Stimulated activated CD4-positive, alpha-beta T cell treated with anti-CD3 and anti-CD28 coated beads, Interleukin-12 subunit alpha, Interleukin-12 subunit beta, amount 100 ng/mL, for 48 hours (primary cell): Measurements from ENCODE around the gene MRPL21.

Source experiments
- DNase-seq, 3 donors: peaks; one replicate each; pipeline ENCODE4 v3.0.0-alpha.2; 2020; ENCODE audit warnings: low read depth in 2 of 3, low spot score in 1 of 3

Gene MRPL21

DNA sequence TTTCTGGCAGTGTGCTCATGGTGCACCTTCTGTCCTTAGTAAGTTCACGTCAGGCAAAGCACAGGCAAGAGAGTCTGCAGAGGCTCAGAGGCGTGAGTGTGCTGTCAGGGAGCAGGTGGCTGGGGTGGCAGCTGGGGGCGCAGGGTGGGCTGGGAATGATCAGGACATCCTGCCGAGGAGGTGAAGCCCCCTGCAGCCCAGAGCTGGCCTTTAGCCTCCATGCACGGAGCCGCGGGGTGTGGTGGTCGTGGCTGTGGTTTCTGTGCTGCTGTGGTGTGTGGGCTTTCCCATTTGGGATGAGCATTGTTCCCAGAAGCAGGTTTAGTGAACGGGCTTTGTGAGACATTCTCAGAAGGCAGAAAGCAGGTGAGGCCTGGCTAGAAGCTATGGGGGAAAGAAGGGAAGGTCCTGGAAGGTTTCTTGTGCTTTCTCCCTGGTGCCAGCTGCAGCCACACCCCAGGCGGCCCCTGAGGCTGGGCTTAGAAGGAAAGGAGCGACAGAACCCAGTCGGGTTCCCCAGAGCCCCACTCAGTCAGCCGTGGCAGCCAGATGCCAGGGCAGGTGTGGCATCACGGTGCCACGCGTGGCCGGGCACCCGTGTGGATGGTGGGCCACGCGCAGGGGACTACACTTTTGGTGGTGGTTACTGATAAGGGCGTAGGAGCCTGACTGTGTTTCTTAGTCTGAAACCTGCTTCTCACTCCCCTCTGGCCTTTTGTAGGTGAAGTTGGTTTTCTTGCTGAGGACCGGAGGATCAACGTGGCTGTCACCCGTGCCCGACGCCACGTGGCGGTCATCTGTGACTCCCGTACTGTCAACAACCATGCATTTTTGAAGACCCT, 32.1 kb upstream of the MRPL21 start:
- no peak for DNase-seq

DNA sequence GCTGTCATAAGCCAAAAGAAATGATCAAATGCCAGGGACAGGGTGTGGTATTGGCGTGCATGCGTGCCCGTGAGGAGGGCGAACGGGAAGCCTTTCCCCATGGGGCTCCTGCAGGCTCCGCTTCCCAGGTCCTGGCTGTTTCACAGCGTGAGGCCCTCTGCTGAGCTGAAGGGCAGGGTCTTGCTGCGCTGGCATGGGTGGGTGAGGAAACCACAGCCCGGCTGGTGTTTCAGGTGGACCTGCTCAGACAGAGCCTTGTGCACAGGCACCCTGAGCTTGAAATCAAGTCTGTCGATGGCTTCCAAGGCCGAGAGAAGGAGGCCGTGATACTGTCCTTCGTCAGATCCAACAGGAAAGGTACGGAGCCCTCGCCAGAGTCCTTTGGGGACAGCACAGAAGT, 31.4 kb upstream of the MRPL21 start:
- DNase-seq: no peak

DNA sequence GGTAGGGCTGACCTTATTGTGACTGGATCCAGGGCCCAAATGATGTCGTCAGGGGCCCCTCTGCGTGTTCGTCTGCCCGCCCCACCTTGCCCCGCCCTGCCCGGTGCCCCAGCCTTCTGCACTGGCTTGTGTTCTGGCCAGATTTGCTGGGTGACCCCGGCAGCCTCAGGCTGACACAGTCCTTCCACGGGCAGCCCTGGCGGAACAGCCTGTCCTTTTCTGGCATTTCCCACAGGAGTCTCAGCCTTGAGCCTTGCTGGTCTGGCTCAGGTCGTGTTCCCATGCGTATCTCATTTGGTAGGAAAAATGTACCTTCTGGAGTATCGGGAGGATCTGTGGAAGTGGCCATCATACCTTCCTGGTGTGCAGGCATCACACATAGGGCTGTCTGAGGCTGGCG, 31.0 kb upstream of the MRPL21 start:
- no peak for DNase-seq

DNA sequence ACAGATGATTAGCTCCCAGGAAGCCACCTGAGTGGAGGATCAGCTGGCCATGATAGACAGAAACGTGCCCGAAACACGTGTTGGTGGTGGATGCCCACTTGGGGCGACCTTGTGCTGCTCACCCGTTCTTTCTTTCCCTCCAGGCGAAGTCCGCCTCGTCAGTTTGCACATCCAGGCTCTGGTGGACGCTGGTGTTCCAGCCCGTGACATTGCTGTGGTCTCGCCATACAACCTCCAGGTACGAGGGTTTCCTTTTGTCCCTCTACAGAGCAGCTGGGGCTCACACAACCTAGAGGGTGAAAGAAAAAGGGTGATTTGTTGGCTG, 30.7 kb upstream of the MRPL21 start:
- DNase-seq: no peak

DNA sequence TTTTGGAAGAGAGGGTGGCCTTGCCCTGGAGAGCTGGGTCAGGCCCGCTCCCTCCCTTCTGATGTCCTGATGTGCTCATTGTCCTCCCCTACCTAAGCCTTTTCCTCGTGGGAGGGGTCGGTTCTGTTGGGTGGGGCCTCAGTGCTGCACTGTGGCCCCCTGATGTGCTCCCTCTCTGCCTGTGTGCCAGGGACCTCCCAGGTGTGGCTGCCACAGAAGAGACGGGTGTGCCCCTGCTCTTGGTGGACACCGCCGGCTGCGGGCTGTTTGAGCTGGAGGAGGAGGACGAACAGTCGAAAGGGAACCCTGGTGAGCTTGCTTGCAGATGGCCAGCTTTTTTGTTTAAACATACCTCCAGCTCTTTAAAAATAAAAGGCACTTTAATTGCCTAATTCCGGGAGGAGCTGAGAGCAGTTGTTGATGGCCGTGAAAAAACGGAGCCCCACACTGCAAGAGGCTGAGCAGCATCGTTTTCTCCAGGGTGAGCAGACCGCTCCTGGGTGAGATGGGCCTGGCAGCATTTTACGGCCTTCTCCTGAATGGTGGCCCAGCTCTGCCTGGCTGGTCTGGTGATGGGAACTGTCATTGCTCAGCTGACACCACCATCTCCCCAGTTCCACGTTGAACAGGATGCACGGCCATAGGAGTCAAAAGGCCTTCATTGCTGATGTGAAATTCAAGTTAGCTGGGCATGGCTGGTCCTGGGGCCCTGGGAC, 30.1 kb upstream of the MRPL21 start:
- DNase-seq: no peak

DNA sequence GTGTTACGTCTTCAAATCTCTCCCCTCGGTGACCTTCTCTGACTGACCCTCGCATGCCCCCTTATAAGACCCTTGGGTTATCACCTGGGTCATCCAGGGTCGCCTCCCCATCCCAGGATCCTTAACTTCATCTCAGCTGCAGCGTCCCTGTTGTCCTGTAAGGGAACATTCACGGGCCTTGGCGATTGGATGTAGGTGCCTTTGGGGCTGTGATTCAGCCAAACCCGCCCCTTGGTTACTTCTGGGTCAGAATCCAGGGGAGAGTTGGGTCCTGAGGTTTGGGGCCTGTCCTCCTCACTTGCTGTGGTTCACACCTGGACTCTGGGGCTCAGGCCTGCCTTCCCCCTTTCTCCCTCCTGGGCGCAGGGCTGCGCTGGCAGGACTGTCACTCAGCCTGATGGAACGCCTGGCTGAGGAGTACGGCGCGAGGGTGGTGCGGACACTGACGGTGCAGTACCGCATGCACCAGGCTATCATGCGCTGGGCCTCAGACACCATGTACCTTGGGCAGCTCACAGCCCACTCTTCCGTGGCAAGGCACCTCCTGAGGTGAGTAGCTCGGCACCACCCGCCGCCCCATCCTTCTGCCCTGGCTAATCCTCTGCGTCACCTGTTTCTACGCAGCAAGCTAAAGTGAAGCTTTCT, 29.4 kb upstream of the MRPL21 start:
- no peak for DNase-seq

DNA sequence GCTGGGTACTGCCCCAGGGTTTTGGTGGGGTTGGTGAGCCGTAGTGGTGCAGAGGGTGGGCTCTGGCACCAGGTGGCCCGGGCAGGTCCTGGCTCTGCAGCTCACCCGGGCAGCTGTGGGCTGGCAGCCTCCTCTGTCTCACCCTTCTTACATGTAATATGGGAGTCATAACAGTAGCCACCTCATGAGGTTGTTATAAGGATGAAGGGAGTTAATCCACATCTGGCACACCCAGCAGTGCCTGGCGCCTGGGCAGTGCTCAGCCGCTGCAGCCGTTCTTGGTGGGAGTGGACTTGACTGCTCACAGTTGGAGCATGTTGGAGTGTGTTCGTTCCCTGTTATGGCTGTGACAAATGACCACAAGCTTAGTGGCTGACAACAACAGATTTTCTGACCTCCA, 28.7 kb upstream of the MRPL21 start:
- DNase-seq: no peak

DNA sequence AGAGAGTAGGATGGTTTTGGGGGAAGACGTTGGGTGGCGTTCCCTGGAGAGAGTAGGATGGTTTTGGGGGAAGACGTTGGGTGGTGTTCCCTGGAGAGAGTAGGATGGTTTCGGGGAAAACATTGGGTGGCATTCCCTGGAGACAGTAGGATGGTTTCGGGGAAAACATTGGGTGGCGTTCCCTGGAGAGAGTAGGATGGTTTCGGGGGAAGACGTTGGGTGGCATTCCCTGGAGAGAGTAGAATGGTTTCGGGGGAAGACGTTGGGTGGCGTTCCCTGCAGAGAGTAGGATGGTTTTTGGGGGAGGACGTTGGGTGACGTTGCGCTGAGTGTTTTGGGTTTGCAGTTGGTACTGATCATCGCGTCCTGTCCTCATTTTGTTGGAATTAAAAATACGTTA, 28.3 kb upstream of the MRPL21 start:
- no peak for DNase-seq

DNA sequence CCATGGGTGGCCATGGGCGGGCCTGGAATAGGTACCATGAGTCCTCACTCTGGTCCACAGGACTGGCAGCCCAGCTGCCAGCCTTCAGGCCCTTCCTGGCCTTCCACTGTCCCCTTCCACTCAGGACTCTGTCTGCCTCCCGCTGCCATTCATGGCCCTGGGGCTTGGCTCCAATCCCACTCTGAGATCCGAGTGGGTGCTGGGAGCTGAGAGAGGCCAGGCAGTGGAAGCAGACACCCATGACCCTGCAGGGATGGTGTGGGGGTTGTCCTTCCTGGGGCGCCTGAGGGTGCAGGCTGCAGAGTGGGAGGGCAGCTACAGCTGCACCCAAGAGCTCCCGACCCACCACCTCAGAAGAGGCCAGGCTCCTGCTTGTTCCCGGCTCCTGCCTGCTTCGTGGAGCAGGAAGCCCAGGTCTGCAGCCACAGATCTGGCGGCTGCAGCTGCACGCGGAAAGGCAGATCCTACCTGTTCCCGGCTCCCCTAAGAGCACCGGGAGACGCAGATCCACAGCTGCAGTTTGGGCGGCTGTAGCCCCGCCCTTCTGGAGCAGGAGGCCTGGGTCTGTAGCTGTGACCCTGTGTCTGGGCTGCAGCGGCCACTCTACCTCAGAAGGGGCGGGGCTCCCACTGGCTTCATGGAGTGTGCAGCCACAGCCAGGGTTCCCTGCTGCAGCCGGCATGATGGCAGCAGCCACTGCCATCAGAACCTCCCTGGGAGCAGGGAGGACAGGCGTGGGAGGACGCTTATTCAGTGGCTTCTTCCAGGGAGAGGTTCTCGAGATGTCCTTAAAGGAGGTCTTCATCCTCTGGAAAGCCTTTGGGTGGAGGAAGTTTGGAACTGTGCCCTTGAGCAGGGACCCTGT, 27.6 kb upstream of the MRPL21 start:
- DNase-seq: no peak

DNA sequence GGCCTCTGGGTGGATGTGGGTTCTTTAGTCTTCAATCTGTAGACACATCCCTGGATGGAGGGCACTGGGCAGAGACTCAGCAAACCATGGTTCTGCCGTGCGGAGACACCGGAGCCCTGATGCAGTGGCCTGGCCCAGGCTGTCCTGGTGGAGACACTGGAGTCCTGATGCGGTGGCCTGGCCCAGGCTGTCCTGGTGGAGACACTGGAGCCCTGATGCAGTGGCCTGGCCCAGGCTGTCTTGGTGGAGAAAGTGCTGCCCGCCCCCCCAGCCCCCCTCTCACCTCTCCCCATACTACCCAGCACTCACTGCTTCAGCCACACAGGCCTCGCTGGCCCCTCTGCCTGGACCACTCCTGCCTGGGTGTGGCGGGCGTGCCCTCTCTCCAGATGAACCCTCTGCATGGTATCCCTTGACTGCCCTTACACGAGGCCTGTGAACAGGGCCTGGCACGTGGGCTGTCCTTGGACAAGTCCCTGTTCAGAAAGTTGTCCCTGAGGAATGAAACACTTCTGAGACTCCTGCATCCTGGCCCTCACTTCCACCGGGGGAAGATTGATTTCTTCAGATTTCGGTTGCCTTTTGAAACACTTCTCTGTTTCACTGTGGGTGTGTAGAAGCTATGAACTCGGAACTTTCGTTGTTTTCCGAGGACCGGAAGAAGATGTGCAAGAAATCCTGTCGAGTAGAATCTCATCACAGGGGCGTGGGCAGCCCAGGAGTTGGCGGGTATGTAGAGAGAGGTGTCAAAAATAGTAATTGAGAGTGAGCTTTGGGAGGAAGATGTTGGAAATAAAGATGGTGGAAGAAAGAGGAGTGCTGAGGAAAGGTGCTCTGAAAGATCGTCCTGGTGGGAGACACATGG, 26.3 kb upstream of the MRPL21 start:
- no peak for DNase-seq

DNA sequence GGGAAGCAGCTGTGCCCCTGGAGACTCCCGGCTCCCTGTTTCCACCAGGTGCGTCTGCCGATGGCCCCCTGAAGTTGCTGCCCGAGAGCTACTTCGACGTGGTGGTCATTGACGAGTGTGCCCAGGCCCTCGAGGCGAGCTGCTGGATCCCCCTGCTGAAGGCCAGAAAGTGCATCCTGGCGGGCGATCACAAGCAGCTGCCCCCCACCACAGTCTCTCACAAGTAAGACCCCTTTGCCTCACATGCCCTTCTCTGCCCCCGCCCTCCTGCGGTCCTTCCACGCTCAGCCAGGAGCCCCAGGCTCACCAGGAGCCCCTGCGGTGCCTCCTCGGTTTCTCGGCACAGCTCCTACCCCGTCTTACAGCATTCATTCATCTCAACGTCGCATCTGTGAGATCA, 25.5 kb upstream of the MRPL21 start:
- no peak for DNase-seq

DNA sequence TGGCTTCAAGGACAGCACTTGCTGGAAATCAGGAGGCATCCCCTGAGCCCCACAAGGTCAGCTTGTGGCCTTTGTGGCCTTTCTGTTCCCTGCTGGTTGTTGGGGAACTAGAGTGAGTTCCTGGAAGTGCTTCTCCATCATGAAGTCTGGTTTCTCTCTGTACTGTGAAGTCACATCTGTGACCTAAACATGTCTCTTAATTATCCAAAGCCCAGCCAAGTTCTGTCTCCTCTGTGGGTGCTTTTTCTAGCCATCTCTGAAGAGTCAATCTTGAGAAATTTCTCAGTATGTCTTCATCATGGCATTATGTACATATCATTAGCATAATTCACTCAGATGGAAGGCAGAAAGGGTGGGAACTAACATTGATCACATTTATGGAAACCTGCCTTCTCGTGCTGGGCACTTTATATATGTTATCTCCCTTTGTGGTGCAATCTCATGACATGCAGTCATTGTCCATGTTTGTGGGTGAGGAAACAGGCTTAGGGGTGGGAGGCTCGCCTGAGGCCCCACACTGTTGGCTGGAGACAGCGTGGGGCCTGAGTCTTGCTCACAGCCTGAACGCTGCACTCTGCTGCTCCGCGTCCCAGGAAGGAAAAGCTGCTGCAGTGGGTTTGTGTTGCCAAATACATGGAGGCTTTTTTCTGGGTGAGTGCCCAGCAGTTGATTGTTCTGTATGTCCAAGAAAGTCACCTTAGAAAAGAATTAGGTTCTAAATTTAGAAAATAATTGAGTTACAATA, 24.7 kb upstream of the MRPL21 start:
- no peak for DNase-seq

DNA sequence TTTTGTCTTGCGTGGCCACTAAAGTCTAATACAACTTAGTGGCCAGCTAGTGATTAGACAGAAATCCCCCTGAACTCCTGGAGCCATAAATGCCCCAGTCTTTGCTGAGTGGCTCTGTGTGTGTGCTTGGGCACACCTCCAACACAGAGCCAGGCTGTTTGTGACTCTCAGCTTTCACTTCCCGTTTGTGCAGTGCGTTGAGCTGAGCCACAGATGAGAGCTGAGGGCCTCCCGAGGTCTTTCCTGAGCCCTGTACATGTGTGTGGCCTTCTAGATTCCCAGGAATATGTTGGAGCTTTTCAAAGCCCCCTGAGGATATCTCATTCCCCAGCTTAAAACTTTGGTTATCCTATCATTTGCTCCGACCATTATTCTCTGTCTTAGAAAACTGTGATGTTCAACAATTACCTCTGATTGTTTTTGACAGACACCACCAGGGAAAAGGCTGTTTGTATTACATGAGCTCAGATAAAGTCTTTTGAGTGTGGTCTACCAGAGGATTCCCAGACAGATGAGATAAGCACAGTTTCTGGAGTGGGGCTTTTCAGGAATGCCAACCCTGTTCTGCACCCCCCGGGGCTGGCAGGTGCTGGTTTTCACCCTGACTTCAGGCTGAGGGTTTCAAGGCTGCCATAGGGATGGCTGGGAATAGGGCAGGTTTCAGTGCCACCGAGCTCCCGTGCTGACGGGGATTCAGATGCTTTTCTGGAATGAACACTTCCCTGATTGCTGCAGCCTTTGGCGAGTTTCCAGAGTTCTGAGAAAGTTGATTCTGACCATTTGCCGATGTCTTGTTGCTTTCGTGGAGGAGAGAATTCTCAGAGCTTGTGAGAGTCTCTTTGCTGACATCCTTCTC, 23.9 kb upstream of the MRPL21 start:
- no peak for DNase-seq

DNA sequence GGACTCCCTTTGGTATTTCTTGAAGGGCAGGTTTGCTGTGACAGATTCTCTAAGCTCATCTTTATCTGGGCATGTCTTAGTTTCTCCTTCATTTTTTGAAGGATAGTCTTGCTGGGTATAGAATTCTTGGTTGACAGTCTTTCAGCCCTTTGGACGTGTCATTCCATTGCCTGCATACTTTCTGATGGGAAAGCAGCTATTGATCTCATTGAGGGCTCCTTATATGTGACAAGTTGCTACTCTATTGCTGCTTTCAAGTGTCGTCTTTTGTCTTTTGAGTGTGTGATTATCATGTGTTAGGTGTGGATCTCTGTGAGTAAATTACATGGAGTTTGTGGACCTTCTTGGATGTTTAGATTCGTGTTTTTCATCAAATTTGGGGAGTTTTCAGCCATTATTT, 22.0 kb upstream of the MRPL21 start:
- no peak for DNase-seq

DNA sequence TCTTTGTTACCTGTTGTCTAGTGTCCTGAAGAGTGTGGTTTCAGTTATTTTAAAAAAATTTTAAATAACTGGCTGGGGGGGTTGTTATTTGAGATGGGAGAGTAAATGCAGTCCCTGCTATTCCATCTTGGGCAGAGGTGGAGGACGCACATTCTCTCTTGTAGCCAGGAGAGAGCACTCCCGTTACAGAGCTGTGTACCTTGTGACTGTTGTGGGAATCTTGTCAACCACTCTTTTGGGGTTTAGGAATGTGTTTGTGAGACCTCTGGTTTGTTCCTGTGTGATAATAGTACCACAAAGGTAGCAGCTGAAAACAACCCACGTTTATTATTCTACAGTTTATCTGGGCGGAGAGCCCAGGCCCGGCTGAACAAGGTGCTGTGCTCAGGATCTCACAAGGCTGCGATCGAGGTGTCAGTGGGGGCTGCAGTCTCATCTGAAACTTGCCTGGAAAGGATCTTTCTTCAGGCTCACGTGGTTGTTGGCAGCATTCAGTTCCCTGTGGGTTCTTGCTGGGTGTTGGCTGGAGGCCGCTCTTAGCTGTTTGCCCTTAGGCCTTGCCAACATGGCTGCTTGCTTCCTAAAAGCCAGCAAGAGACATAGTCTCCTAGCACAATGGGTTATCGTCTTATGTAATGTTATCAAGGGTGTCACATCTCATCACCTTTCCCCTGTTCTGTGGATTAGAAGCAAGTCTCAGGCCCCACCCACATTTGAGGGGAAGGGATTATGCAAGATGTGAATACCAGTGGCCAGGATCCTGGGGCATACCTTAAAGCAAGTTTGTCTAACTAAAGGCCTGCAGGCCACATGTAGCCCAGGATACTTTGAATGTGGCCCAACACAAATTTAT, 20.7 kb upstream of the MRPL21 start:
- DNase-seq: no peak

DNA sequence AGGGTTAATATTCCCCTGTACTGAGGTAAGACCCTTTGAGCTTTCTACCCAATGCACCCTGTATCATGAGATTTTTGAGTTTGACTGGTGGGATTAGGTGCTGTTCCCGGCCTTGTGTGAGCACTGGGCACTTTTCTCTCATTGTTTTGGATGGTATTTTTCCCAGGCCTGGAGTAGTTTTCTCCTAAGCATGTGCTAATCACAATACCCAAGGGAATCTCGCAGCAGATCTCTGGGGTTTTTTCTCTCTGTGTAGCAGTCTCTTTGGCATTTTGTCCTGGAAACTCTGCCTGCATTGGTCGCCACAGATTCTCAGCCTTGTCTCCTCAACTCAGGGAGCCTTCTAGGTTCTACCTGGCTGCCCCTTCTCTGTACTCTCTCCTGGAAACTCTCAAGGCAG, 20.0 kb upstream of the MRPL21 start:
- no peak for DNase-seq

DNA sequence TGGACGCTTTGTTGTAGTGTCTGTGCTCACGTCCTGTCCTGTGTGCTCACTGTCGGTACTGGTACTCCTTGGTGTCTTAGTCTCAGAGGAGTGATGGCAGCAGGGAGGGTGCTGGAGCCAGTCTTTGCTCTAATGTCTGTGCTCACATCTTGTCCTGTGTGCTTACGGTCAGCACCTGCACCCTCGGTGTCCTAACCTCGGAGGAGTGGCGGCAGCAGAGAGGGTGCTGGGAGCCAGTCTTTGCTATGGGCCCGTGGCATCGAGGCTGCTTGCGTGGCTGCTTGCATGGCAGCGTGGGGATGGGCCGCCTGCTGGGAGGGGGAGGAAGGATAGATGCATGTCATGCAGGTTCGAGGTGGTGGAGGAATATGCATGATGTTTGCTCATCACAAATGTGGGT, 12.8 kb upstream of the MRPL21 start:
- DNase-seq: no peak

DNA sequence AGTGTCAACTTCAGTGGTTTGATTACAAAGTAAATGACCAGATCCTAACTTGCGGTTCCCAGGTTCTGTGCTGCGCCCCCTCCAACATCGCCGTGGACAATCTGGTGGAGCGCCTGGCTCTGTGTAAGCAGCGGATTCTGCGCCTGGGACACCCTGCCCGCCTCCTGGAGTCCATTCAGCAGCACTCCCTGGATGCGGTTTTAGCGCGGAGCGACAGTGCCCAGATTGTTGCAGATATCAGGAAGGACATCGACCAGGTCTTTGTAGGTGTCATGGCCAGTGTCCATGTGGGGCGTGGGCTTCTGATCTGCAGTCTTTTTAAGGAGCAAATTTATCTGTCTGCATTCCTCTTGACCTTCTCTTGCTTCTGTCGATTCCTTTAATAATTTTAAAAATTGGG, 11.1 kb upstream of the MRPL21 start:
- no peak for DNase-seq
